ENCODE data around the gene ZNF490.

Gene ZNF490

GRCh38 chr19:12545267-12545666 is 65.3 kb downstream of the ZNF490 start:
- TF ChIP-seq, protein P1, sequence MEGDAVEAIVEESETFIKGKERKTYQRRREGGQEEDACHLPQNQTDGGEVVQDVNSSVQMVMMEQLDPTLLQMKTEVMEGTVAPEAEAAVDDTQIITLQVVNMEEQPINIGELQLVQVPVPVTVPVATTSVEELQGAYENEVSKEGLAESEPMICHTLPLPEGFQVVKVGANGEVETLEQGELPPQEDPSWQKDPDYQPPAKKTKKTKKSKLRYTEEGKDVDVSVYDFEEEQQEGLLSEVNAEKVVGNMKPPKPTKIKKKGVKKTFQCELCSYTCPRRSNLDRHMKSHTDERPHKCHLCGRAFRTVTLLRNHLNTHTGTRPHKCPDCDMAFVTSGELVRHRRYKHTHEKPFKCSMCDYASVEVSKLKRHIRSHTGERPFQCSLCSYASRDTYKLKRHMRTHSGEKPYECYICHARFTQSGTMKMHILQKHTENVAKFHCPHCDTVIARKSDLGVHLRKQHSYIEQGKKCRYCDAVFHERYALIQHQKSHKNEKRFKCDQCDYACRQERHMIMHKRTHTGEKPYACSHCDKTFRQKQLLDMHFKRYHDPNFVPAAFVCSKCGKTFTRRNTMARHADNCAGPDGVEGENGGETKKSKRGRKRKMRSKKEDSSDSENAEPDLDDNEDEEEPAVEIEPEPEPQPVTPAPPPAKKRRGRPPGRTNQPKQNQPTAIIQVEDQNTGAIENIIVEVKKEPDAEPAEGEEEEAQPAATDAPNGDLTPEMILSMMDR (IDR thresholded peaks at IDR 0.05; ENCODE audit: borderline replicate concordance, insufficient read depth, low read depth, low read length), result no peak

GRCh38 chr19:12544401-12544876 is 66.2 kb downstream of the ZNF490 start:
- TF ChIP-seq, protein P1 (IDR thresholded peaks at IDR 0.05; ENCODE audit: borderline replicate concordance, insufficient read depth, low read depth, low read length), result no peak
- no peak overlapping the region for H3K4me3 ChIP-seq (ENCODE audit: low read depth, low read length)

More at GRCh38 chr19:12545267-12545666, 65.3 kb downstream of the ZNF490 start:
- H3K4me3 ChIP-seq (ENCODE audit: low read depth, low read length), result no peak overlapping the region

DNA sequence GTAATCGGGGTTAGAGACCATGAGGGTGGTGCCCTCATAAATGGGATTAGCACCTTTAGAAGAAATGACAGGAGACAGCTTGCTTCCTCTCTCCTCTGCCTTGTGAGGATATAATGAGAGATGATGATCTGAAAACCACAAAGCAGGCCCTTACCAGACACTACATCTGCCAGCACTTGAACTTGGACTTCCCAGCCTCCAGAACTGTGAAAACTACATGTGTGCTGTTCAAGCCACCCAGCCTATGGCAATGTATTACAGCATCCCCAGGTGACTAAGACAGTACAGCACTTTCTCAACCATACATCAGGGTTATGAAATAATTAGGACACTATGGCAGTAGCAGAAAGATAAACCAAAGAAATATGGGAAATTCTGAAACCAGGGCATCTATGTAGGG is 66.8 kb downstream of the ZNF490 start:
- no peak overlapping the region for H3K4me3 ChIP-seq (ENCODE audit: low read depth, low read length)
- TF ChIP-seq, protein P1 (IDR thresholded peaks at IDR 0.05; ENCODE audit: borderline replicate concordance, insufficient read depth, low read depth, low read length), result no peak
